ENCODE data around the gene NHLRC4.

NHLRC4 gene

GRCh38 chr16:606656-607307, 40.0 kb downstream of the NHLRC4 start:
- no peak for DNase-seq

GRCh38 chr16:608019-608418, 41.2 kb downstream of the NHLRC4 start:
- DNase-seq: no peak

- DNase-seq: no peak
Measured at GRCh38 chr16:609316-609715, 42.5 kb downstream of the NHLRC4 start.

GRCh38 chr16:609984-610383, 43.2 kb downstream of the NHLRC4 start:
- no peak for DNase-seq

- no peak for DNase-seq
Measured at GRCh38 chr16:610513-611381, 43.9 kb downstream of the NHLRC4 start.

- DNase-seq: no peak
Measured at GRCh38 chr16:615122-615521, 48.3 kb downstream of the NHLRC4 start.

DNA sequence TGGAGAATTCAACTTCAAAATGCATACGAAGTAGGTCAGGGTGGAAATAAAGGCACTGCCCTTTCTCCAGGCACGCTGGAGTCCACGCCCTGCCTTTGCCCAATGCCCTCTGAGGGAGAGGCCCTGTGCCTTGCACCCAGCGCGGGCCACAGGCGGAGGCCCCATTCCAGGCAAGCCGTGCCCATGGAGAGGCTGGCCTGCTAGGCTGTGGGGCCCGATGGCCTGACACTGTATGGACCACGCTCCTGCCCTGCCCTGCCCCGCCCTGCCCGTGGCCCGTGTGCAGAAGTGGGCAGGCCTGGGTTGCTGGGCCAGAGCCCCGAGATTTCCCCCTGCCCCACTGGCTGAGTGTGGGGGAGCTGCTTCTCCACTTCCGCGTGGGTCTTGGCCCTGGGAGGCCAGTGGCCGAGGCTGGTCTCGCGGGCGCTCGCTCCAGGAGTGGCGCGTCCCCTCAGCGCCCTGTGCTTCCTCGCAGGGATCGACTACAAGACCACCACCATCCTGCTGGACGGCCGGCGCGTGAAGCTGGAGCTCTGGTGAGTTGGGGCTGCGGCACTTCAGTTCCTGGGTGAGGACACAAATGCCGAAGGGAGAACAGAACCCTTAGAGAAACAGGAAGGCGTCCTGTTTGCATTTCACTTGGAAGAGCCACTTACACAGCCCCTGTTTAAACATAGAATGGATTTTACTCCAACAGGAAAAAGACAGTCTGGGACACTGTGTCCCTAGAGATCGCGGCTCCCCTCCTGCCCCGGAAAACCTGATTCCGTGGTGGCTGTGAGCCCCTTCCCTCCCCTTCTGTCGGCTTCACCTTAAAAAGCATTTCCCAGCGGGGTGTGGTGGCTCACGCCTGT, 50.2 kb downstream of the NHLRC4 start:
- no peak for DNase-seq

- DNase-seq: no peak
Measured at GRCh38 chr16:617855-618254, 51.0 kb downstream of the NHLRC4 start.
